Measurements from ENCODE around the gene EIF2D. TPM values are rescaled to one million over a fixed set of nuclear protein-coding genes. Genes with fewer than 3 reads are reported as not detected.

EIF2D gene
- total and polyA plus RNA-seq, 2 experiments from 2014 or later = 31.4 to 53.4 TPM

- Histone ChIP-seq H3K4me1 (ENCODE audit: insufficient read depth) (0 out of 2 replicates have a peak, but pooled peaks cover under 1% of the 10 kb centered on the region), H3K9me3 (ENCODE audit: low read depth) (no peaks in the 10 kb centered on the region), H4K20me1 (ENCODE audit: insufficient read depth) (no peaks in the 10 kb centered on the region), H3K27me3 (replicated peaks; ENCODE audit: insufficient read depth) (no peaks in the 10 kb centered on the region), H3K9ac (no peak overlapping the region), H3K4me3 (no peak overlapping the region), H3K4me2 (ENCODE audit: unreplicated experiment) (no peak overlapping the region), H3K36me3 (ENCODE audit: low read depth) (no peaks in the 10 kb centered on the region), H2AFZ (no peak overlapping the region), H3F3A (ENCODE audit: insufficient read depth) (0 out of 2 replicates have a peak, but pooled peaks cover 1% of the 10 kb centered on the region), H3K27ac (no peak overlapping the region), H3K79me2 (ENCODE audit: insufficient read depth) (no peaks in the 10 kb centered on the region), H3K9me2 (ENCODE audit: insufficient read depth) (no peaks in the 10 kb centered on the region)
- in situ Hi-C loops (cut with MboI) = no loop called here
- 87% methylated on average over 4 of the region's 4 CpGs for WGBS, 2 experiments (ENCODE audit: low coverage in 1 of 2, low lambda C conversion rate in 2 of 2, missing lambda C conversion rate in 2 of 2)
- no peak for TF ChIP-seq EZH2phosphoT487 (IDR thresholded peaks at IDR 0.05; ENCODE audit: insufficient read depth, low read depth)
- TF ChIP-seq EZH2 (IDR thresholded peaks at IDR 0.05; ENCODE audit: insufficient read depth, poor library complexity, severe bottlenecking) = no peak
- no peak for DNase-seq
These were observed 38.9 kb downstream of the EIF2D start for GRCh38 chr1:206573319-206573718.

GRCh38 chr1:206572835-206573234, 39.4 kb downstream of the EIF2D start:
- Histone ChIP-seq H3K27ac (no peak overlapping the region), H2AFZ (no peak overlapping the region), H3K4me3 (no peak overlapping the region), H3K9ac (no peak overlapping the region), H3K9me3 (ENCODE audit: low read depth) (no peaks in the 10 kb centered on the region), H3K9me2 (ENCODE audit: insufficient read depth) (no peaks in the 10 kb centered on the region), H4K20me1 (ENCODE audit: insufficient read depth) (no peaks in the 10 kb centered on the region), H3K4me1 (ENCODE audit: insufficient read depth) (no peaks in the 10 kb centered on the region), H3K27me3 (replicated peaks; ENCODE audit: insufficient read depth) (no peaks in the 10 kb centered on the region), H3K79me2 (ENCODE audit: insufficient read depth) (no peaks in the 10 kb centered on the region), H3F3A (ENCODE audit: insufficient read depth) (no peaks in the 10 kb centered on the region), H3K36me3 (ENCODE audit: low read depth) (no peaks in the 10 kb centered on the region), H3K4me2 (ENCODE audit: unreplicated experiment) (no peak overlapping the region)
- DNase-seq = no peak
- 91 to 93% methylated on average over 4 of the region's 4 CpGs for WGBS, 2 experiments (ENCODE audit: low coverage in 1 of 2, low lambda C conversion rate in 2 of 2, missing lambda C conversion rate in 2 of 2)
- TF ChIP-seq EZH2 (IDR thresholded peaks at IDR 0.05; ENCODE audit: insufficient read depth, poor library complexity, severe bottlenecking) (no peak), EZH2phosphoT487 (IDR thresholded peaks at IDR 0.05; ENCODE audit: insufficient read depth, low read depth) (no peak)
- in situ Hi-C loops (cut with MboI) = no loop called here

- no peak overlapping the region for H2AFZ ChIP-seq
- H3K9ac ChIP-seq = no peak overlapping the region
- no peaks in the 10 kb centered on the region for H3K27me3 ChIP-seq (replicated peaks; ENCODE audit: insufficient read depth)
- H3K79me2 ChIP-seq (ENCODE audit: insufficient read depth) = no peaks in the 10 kb centered on the region
- H3K27ac ChIP-seq = no peak overlapping the region
- DNase-seq = no peak
- no peaks in the 10 kb centered on the region for H3K9me2 ChIP-seq (ENCODE audit: insufficient read depth)
- no peaks in the 10 kb centered on the region for H3K4me1 ChIP-seq (ENCODE audit: insufficient read depth)
- in situ Hi-C loops (cut with MboI) = no loop called here
- no peak overlapping the region for H3K4me2 ChIP-seq (ENCODE audit: unreplicated experiment)
- no peaks in the 10 kb centered on the region for H3K9me3 ChIP-seq (ENCODE audit: low read depth)
- TF ChIP-seq EZH2 (IDR thresholded peaks at IDR 0.05; ENCODE audit: insufficient read depth, poor library complexity, severe bottlenecking) (no peak), EZH2phosphoT487 (IDR thresholded peaks at IDR 0.05; ENCODE audit: insufficient read depth, low read depth) (no peak)
- no peak overlapping the region for H3K4me3 ChIP-seq
- H3F3A ChIP-seq (ENCODE audit: insufficient read depth) = no peaks in the 10 kb centered on the region
- H3K36me3 ChIP-seq (ENCODE audit: low read depth) = no peaks in the 10 kb centered on the region
- H4K20me1 ChIP-seq (ENCODE audit: insufficient read depth) = no peaks in the 10 kb centered on the region
- WGBS, 2 experiments (ENCODE audit: low coverage in 1 of 2, low lambda C conversion rate in 2 of 2, missing lambda C conversion rate in 2 of 2) = 94 to 97% methylated on average over 3 of the region's 3 CpGs
These were observed 41.7 kb downstream of the EIF2D start for GRCh38 chr1:206570529-206570928.

- DNase-seq = no peak
- Histone ChIP-seq H2AFZ (no peak overlapping the region), H3K4me1 (ENCODE audit: insufficient read depth) (no peaks in the 10 kb centered on the region), H3K9me2 (ENCODE audit: insufficient read depth) (no peaks in the 10 kb centered on the region), H3K27ac (no peak overlapping the region), H3K27me3 (replicated peaks; ENCODE audit: insufficient read depth) (no peaks in the 10 kb centered on the region), H4K20me1 (ENCODE audit: insufficient read depth) (no peaks in the 10 kb centered on the region), H3K9ac (no peak overlapping the region), H3F3A (ENCODE audit: insufficient read depth) (no peaks in the 10 kb centered on the region), H3K36me3 (ENCODE audit: low read depth) (no peaks in the 10 kb centered on the region), H3K79me2 (ENCODE audit: insufficient read depth) (no peaks in the 10 kb centered on the region), H3K4me2 (ENCODE audit: unreplicated experiment) (no peak overlapping the region), H3K4me3 (no peak overlapping the region), H3K9me3 (ENCODE audit: low read depth) (no peaks in the 10 kb centered on the region)
- WGBS, 2 experiments (ENCODE audit: low coverage in 1 of 2, low lambda C conversion rate in 2 of 2, missing lambda C conversion rate in 2 of 2) = 95 to 99% methylated on average over 4 of the region's 4 CpGs
- TF ChIP-seq EZH2 (IDR thresholded peaks at IDR 0.05; ENCODE audit: insufficient read depth, poor library complexity, severe bottlenecking) = no peak
- in situ Hi-C loops (cut with MboI) = no loop called here
These were observed 42.7 kb downstream of the EIF2D start for GRCh38 chr1:206569556-206569955.

- Histone ChIP-seq H3K36me3 (ENCODE audit: low read depth) (no peaks in the 10 kb centered on the region), H3K9me2 (ENCODE audit: insufficient read depth) (no peaks in the 10 kb centered on the region), H2AFZ (no peak overlapping the region), H3K9ac (no peak overlapping the region), H4K20me1 (ENCODE audit: insufficient read depth) (no peaks in the 10 kb centered on the region), H3K27me3 (replicated peaks; ENCODE audit: insufficient read depth) (no peaks in the 10 kb centered on the region), H3K4me3 (no peak overlapping the region), H3F3A (ENCODE audit: insufficient read depth) (no peaks in the 10 kb centered on the region), H3K79me2 (ENCODE audit: insufficient read depth) (no peaks in the 10 kb centered on the region), H3K4me2 (ENCODE audit: unreplicated experiment) (no peak overlapping the region), H3K9me3 (ENCODE audit: low read depth) (no peaks in the 10 kb centered on the region), H3K27ac (no peak overlapping the region), H3K4me1 (ENCODE audit: insufficient read depth) (no peaks in the 10 kb centered on the region)
- in situ Hi-C loops (cut with MboI) = no loop called here
- 88 to 90% methylated on average over 8 of the region's 8 CpGs for WGBS, 2 experiments (ENCODE audit: low coverage in 1 of 2, low lambda C conversion rate in 2 of 2, missing lambda C conversion rate in 2 of 2)
- DNase-seq = no peak
- TF ChIP-seq EZH2 (IDR thresholded peaks at IDR 0.05; ENCODE audit: insufficient read depth, poor library complexity, severe bottlenecking) = no peak
- TF ChIP-seq EZH2phosphoT487 (IDR thresholded peaks at IDR 0.05; ENCODE audit: insufficient read depth, low read depth) = no peak
These were observed 43.4 kb downstream of the EIF2D start for GRCh38 chr1:206568779-206569352.

Measured in GM23248 (cell line).